ENCODE measurements around the gene GRID1.

The GRID1 gene

GRCh38 chr10:86007171-86007570 lies 359.4 kb downstream of the GRID1 start:
- no peak for DNase-seq

GRCh38 chr10:86004337-86004736 lies 362.3 kb downstream of the GRID1 start:
- no peak for DNase-seq

- no peak for DNase-seq
Observed at GRCh38 chr10:86003201-86003621, 363.4 kb downstream of the GRID1 start.

- no peak for DNase-seq
Observed at GRCh38 chr10:86001521-86001920, 365.1 kb downstream of the GRID1 start.

- no peak for DNase-seq
Observed at GRCh38 chr10:85997544-85997943, 369.1 kb downstream of the GRID1 start.

DNA sequence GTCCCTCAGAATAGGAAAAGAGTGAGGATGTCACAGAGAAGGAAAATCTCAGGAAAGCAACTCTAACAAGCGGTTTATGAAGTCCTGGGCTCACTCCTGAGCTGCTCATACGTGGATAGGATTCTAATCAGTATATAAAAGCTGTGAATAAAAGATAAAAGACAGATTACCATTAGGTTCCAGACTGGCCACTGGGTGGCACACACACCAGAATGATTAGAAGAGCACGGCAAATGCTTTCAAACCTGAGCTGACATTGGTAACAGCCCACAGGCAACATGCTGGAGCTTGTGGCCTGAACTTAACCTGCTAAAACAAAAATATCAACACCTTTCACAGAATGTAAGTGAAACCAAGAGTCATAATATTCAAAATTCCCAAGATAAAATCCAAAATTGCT lies 370.8 kb downstream of the GRID1 start:
- DNase-seq, result no peak

DNA sequence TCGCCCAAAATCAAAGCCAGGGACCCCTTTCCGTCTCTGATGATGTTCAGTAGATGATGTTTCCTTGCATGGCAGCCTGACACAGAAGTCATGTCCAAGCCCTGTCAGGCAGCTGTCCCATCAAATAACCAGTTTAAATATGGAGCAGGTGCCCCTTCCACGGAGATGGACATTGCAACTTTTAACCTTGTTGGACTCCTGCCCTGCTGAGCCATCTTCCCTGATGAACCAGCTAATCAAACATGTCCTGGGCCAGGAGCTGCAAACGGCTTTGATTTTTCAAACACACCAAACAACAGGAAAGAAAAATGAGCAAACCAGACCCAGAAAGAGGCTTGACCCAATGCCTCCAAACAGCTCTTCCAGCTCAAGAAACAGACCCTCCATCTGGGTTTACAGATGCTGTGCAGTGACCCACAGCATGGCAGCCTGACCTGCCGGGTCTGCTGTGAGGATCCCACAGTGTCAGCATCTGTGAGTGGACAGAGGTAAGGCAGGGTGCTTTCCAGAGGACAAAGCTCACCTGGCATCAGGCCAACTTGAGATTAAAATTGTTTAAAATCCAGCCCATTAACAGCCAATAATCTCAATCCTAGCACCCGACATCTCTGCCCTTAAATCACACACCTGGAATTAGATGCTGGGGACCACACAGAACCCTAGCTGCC lies 372.6 kb downstream of the GRID1 start:
- no peak for DNase-seq

- no peak for DNase-seq
Observed at GRCh38 chr10:85993140-85993539, 373.5 kb downstream of the GRID1 start.

GRCh38 chr10:85992324-85992723 lies 374.3 kb downstream of the GRID1 start:
- DNase-seq, result no peak

DNA sequence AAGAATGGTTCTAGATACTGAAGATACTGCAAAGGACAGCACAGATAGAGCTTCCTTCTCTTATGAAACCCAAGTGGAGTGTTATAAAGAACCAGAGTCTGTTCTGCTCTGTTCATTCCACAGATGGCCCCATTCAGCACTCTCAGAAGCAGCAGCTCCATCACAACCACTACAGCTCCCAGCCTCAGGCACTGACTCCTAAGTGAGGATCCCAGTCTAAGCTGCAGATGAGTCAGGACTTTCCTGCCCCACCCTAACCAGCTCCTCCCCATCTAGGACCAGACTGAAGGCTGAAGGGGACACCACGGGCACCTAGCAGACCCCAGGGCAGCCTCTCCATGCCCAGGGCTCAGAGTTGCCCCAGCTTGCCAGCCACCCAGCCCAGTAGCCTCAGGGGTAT lies 379.8 kb downstream of the GRID1 start:
- DNase-seq, result no peak

GRCh38 chr10:85983051-85983450 lies 383.5 kb downstream of the GRID1 start:
- DNase-seq, result no peak

DNA sequence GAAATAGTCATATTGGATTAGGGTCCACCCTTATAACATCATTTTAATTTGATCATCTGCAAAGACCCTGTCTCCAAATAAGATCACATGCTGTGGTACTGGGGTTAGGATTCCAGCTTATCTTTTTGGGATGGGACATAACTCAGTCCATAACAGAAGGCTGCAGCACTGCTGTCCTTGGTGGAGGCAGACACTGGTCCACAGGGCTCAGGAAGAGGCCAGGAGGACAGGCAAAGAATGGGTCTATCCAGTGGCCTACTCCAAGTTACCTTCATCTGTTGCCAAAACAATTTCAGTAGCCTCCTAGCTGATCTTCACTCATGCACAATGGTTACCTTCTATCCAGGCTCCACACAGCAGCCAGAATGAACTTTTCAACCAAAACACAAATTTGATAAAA lies 387.0 kb downstream of the GRID1 start:
- no peak for DNase-seq

- no peak for DNase-seq
Observed at GRCh38 chr10:85978566-85979358, 387.8 kb downstream of the GRID1 start.

- DNase-seq, result no peak
Observed at GRCh38 chr10:85977642-85978041, 389.0 kb downstream of the GRID1 start.

DNA sequence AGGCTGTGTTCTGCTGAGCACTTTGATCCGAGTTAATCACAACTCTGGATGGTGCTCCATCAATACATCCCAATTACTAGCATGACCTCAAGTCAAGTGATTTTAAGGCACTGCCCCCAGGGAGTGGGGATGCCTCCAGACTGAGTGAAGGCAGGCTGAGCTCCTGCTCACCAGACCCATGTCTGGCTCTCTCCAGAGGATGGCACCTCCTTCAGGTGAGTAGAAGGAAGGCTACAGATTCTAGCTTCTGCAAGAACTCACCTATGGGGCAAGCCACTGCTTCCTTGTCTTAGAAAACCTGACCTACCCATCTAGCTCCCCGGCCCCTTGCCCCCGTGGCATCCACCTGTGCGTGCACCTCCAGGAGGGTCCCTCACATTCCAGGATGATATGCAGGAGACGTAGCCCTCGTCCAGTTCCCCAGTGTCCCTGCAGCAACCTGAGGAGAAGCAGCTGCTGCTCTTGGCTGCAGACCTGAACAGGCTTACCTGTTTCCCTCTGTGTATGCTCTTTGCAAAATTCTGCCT lies 390.3 kb downstream of the GRID1 start:
- DNase-seq, result no peak

GRCh38 chr10:85971494-85971893 lies 395.1 kb downstream of the GRID1 start:
- DNase-seq, result no peak

GRCh38 chr10:85967594-85967993 lies 399.0 kb downstream of the GRID1 start:
- DNase-seq, result no peak

DNA sequence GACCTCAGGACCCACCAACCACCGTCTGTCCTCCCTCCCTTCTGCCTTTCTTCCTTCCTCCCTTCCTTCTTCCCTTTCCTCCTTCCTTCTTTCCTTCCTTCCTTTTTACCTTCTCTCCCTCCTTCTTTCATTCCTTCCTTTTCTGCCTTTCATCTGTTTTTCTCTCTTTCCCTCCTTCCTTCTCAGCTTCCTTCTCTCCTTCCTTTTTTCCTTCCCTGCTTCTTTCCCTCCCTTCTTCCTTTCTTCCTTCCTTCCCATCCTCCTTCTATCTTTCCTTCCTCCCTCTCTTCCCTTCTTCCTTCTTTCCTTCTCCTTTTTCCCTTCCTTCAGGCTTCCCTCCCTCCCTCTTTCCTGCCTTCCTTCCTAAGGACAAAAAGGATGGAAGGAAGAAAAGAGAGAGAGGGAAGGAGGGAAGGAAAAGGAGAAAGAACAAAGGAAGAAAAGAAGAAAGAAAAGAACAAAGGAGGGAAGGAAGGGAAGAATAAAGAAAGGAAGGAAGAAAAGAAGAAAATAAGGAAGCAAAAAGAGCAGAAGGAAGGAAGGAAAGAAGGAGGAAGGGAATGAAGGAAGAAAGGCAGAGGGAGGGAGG lies 405.0 kb downstream of the GRID1 start:
- DNase-seq, result no peak

GRCh38 chr10:85961073-85961472 lies 405.5 kb downstream of the GRID1 start:
- DNase-seq, result no peak

- no peak for DNase-seq
Observed at GRCh38 chr10:85959239-85959638, 407.4 kb downstream of the GRID1 start.

DNA sequence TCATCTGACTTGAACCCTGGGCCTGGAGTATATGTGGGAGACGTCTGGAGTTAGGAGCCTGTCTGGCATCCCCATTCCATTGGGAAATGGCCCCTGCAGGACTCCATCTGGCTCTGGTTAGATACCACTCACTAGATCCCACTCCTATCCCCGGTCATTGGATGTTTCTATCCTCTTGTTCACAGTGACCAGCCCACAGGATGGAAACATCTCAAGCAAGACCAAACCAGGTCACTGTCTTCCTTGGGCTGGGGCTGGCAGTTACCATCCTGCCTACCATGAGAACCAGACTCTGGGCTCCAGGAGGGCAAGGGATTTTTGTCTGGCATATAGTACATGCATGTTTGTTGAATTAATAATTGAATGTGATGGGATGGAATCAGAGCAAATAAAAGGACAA lies 415.7 kb downstream of the GRID1 start:
- no peak for DNase-seq

GRCh38 chr10:85946713-85947326 lies 419.8 kb downstream of the GRID1 start:
- no peak for DNase-seq

- no peak for DNase-seq
Observed at GRCh38 chr10:85936161-85936560, 430.4 kb downstream of the GRID1 start.

DNA sequence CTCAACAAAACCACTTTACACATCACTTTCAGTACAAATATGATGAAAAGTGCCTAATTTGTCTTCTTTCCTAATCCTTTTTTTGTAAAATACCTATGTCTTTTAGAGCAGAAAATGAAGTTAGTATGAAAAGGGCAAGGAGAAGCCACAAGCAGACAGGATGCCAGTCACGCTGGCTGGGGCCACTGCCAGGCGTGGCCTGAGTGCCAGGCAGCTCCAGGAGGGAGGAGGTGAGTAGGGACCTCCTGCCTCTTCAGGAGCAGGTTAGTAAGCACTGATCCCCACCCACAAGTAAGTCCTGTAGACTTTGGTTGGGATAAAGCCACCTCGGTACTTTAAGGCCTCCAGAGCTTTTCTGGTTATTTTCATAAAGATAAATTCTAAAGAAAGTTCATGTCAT lies 432.0 kb downstream of the GRID1 start:
- DNase-seq, result no peak

All from NCI-H1048 (cell line).